ENCODE results near the gene PARN. TPM values are rescaled to one million over a fixed set of nuclear protein-coding genes. Genes with fewer than 3 reads are reported as not detected.

PARN gene
- polyA plus RNA-seq, 3 donors, result 10.6 to 16.6 (median 13.2) TPM

GRCh38 chr16:14511800-14512135, 118.3 kb downstream of the PARN start:
- no peak overlapping the region for H3K27ac ChIP-seq (ENCODE audit: low read depth, low read length)
- 92 to 94% (median 94%) methylated on average over 1 of the region's 1 CpG for WGBS, 3 donors

GRCh38 chr16:14510939-14511799, 118.9 kb downstream of the PARN start:
- no peak overlapping the region for H3K27ac ChIP-seq (ENCODE audit: low read depth, low read length)
- WGBS, 3 donors, result 73 to 86% (median 84%) methylated on average over 6 of the region's 6 CpGs

GRCh38 chr16:14510581-14510938, 119.5 kb downstream of the PARN start:
- no peak overlapping the region for H3K27ac ChIP-seq (ENCODE audit: low read depth, low read length)
- 56 to 88% (median 82%) methylated on average over 2 of the region's 2 CpGs for WGBS, 3 donors

DNA sequence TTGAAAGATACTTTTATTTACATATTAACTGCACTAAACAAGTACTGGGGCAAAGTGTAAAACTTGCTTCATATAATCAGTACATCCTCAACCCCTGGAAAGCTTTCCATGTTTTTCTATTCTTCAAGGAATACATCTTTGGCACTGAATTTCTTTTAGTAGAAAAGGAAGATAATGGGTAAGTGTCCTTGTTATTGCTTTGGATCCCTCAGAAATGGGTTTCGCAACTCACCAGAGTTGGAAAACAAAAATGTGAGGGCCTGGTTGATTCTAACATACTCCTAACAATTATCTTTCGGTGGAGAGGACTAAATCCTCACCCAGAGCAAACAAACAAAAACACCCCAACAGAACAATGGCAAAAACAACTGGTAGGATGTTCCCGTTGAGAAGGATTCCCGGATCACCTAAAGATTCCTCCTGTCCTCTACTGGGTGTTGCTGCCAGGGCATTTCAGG, 120.4 kb downstream of the PARN start:
- WGBS, 3 donors, result 67 to 88% (median 83%) methylated on average over 4 of the region's 4 CpGs
- no peak overlapping the region for H3K27ac ChIP-seq (ENCODE audit: low read depth, low read length)

DNA sequence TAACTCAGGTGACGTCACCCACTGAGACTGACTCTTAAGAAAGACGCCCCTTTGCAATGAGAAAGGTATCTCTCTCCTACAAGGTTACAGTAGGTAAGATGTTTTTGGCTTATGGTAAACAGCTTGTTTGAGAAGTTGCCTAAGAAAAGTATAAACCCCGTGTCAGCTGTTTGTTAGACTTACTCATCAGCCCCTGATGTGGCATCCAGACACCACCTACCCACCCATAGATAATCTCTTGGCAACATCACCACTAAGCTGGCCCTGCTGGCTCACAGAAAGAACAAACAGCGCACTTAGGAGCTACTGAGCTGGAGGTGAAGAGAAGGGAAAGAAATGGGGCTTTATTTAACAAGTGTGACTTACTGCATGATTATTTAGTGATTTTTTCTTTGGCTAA, 121.0 kb downstream of the PARN start:
- 90 to 92% (median 91%) methylated on average over 4 of the region's 4 CpGs for WGBS, 3 donors

DNA sequence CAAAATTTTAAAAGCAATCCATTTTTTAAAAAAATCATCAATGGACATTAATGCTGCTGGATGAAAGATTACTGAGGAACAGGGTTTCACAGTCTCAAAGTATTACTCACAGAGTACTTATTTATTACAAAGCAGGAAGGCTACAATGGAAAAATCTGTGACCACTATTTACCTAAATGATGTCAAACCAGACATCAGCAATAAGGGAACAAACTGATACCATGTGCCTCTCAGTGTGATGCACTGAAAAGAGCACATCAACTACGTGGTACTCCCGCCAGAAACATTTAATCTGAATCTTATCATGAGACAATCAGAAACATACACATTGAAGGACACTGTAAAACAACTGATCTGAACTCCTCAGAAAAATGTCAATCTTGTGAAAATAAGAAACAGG, 124.2 kb downstream of the PARN start:
- H3K27ac ChIP-seq (ENCODE audit: low read depth, low read length), result no peak overlapping the region
- 34 to 86% (median 77%) methylated on average over 2 of the region's 2 CpGs for WGBS, 3 donors

More for the DNA sequence above, 121.0 kb downstream of the PARN start:
- no peak overlapping the region for H3K27ac ChIP-seq (ENCODE audit: low read depth, low read length)

DNA sequence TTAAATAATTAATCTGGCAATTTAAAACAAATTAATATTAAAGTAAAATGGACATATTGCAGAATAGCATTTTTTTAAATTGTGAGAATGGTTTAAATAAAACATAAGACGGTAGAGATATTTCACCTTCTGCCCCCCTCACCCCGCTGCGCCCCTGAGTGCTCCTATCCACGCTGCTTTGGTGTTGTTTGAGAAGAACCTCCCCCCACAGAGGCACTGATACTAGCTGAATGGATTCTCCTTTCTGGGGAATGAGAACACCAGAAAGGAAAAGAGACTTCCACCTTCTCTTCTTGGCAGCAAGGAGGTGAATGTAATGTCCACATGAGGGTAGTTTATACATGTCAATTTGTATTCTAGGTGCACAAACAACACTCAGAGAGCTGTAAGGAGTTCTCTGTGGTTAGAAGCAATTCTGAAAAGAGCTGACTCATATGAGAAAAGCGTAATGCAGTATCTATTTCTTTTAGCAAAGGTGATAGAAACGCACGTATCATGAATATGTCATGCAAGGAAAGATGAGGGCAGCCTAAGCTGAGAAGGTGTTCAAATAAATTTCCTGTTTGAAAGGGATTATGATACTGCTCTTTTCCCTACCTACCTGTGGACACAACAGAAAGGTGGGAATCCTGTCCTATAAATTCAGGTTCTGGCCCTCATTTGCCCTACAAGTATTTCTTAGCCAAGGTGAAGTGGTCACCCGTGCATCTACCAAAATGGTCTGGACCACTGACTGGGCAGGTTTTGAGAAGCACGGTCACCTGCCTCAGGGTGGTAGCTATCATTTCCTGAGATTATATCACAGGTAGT, 126.9 kb downstream of the PARN start:
- H3K27ac ChIP-seq (ENCODE audit: low read depth, low read length), result no peak overlapping the region
- WGBS, 3 donors, result 92 to 94% (median 93%) methylated on average over 9 of the region's 9 CpGs

DNA sequence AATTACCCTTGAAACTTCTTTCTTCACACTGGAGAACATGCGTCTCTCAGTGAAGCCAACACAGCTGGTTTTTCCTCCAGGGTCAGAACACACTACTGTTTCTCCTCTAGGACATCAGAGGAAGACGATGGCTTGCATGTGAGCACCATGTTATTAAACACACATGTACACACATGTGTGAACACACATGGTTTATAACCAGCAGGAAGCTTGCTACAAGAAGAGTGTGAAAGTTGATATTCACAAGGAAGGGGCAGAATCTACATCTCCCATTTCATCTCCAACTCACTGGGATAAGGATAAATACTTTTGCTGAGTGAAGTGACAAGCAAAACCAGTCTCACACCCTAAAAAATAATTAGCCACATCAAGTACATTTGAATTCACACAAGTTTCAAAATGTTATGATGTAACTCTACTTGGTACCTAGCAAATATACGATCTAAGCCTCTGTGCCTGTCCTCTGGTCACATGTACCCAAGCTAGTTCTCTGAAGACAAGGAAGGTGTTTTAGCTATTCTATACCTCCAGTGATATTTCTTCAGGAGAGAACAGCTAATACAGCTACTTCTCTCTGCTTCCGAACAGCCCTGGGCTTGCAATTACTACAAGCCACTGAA, 127.7 kb downstream of the PARN start:
- WGBS, 3 donors, result 71 to 82% (median 76%) methylated on average over 4 of the region's 4 CpGs
- H3K27ac ChIP-seq (ENCODE audit: low read depth, low read length), result no peak overlapping the region

DNA sequence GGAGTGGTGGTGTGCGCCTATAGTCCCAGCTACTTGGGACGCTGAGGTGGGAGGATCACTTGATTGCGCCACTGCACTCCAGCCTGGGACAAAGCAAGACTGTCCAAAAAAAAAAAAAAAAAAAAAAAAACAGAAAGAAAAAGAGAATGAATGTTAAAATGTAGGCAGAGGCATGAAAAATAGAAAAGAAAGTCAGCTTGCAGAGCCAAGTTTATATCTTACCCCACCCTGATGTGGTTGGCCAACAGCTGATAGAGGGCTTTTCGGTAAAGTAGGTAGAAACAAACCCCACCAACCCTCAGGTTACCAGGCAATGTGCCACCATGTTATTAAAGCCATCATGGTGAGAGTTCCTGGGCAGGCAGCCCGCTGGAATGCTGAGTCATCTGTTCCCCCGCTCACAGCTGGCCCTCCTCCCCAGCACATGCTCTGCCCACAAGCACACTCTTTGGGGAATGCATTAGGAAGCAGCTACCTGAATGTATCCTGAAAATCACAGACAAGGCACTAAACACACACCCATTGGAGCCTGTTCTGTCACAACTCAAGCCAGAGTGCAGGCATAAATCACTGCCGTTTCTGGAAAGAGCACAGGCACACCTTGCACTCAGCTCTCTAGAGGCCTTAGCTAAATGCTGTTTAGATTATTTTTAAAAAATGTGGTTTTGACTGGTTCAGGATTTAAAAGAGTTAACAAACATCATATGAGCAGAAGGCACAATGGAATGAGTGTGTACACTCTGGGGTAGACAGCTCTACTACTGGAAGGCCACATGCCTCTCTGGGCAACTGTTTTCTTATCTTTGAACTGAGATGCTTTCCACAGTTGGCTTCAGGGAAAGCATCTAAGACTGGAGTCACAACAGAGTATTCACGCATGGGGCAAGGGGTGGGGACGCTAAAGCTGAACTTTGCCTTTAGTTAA, 128.5 kb downstream of the PARN start:
- H3K27ac ChIP-seq (ENCODE audit: low read depth, low read length), result no peak overlapping the region
- WGBS, 3 donors, result 40 to 42% (median 41%) methylated on average over 9 of the region's 9 CpGs

DNA sequence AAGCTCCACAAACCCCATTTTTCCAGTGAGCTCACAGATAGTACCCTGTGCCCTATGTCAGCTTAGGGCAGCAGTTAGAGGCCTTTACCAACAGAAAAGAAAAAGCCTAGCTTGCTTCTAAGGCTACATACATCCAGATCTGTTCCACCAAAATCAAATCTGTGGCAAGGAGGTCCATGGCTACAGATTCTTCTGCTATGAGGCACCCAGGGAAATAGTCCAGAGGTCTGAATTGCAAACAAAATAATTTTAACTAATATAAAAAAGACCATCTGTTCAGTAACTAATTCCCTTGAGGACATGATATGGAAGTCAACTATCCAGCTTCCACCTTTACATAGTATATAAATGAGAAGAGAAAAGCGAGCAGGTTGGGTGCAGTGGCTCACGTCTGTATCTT, 129.3 kb downstream of the PARN start:
- no peak overlapping the region for H3K27ac ChIP-seq (ENCODE audit: low read depth, low read length)
- 88 to 98% (median 92%) methylated on average over 2 of the region's 2 CpGs for WGBS, 3 donors

DNA sequence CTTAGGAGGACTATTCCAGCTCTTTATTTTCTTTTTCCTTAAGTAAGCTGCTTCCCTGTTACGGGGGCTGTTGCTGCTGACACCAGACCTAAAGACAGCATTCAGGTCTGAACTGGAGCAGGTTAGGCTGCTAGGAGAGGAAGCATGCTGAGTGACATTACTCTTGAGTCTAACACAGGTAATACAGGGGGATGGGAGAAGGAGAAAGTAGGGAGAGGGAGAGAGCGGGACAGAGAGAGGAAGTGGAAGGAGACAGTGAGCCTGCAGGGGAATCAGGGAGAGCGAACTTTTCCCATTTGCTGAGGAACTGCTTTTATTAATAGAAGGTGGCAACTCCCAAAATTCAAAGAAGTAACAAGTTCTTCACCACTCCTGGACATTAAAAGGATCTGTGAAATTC, 130.9 kb downstream of the PARN start:
- 79 to 91% (median 86%) methylated on average over 3 of the region's 3 CpGs for WGBS, 3 donors

GRCh38 chr16:14497245-14498082, 132.6 kb downstream of the PARN start:
- 48 to 94% (median 82%) methylated on average over 7 of the region's 7 CpGs for WGBS, 3 donors
- H3K27ac ChIP-seq (ENCODE audit: low read depth, low read length), result no peak overlapping the region

More for the DNA sequence above, 130.9 kb downstream of the PARN start:
- H3K27ac ChIP-seq (ENCODE audit: low read depth, low read length), result no peak overlapping the region

GRCh38 chr16:14496786-14497185, 133.3 kb downstream of the PARN start:
- WGBS, 3 donors, result 30 to 76% (median 64%) methylated on average over 7 of the region's 7 CpGs
- no peak overlapping the region for H3K27ac ChIP-seq (ENCODE audit: low read depth, low read length)

- no peak overlapping the region for H3K27ac ChIP-seq (ENCODE audit: low read depth, low read length)
- WGBS, 3 donors, result 78 to 91% (median 90%) methylated on average over 7 of the region's 7 CpGs
These were observed 133.9 kb downstream of the PARN start for GRCh38 chr16:14496047-14496770.

- no peak overlapping the region for H3K27ac ChIP-seq (ENCODE audit: low read depth, low read length)
- WGBS, 3 donors, result 92 to 94% (median 93%) methylated on average over 18 of the region's 18 CpGs
These were observed 134.6 kb downstream of the PARN start for GRCh38 chr16:14495213-14496046.

DNA sequence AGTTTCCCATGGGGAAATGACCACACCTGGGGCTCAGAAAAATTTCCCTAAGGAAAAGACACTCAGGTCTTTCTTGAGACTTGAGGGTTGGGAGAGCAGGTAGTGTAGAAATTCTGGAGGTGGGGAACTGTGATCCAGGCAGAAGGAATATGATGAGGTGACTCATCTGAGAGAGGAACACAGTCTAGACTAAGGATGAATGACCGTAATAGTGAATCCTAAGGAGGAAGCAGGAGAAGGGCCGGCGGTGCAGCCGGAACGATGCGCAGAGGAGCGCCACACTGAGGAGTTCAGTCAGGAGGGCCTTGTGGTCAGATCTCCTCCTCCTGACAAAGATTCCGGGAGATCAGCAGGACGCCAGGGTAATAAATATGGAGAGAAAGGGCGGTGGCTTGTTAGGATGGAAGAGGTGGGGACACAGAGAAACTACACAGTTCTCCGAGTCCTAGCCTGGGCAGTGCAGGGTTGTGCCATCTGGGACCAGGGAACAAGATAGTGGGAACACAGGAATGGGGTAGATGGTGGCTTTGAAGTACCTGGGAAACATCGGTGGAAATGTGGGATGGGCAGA, 135.6 kb downstream of the PARN start:
- H3K27ac ChIP-seq (ENCODE audit: low read depth, low read length), result no peak overlapping the region
- WGBS, 3 donors, result 96% methylated on average over 12 of the region's 12 CpGs
